RCC 7860 (cell line): ENCODE measurements around the gene ZNF557.
"Not testable (repeated sequence)": the region's sequence is repeated elsewhere in the genome, so short reads cannot be mapped to it uniquely, and the experiment has no call there.

Source experiments
- DNase-seq: peaks from one replicate; pipeline ENCODE4 v3.0.0-alpha.2; 2015; ENCODE audit warnings: low spot score
- FAIRE-seq: peaks from 2 replicates; lab custom pipeline; 2012; peaks lifted over from hg19 to GRCh38; lab: Jason Lieb, UNC

The ZNF557 gene

GRCh38 chr19:7069042-7069903 is at the start of gene ZNF557:
Gene ZNF557 (plus strand): TSS chr19:7069703. CDS start chr19:7075075, 5,372 bp downstream.
- peak; percentile 84 for DNase-seq
- peak; percentile 40 for FAIRE-seq

- DNase-seq, FAIRE-seq: not testable (repeated sequence)
Observed at GRCh38 chr19:7021331-7021730, 48.2 kb upstream of the ZNF557 start, which contains the start of gene MBD3L2B. Gene MBD3L2B (minus strand): TSS chr19:7021431. CDS start chr19:7021397, 34 bp downstream.

- DNase-seq, FAIRE-seq: not testable (repeated sequence)
Observed at GRCh38 chr19:7028790-7029189, 40.7 kb upstream of the ZNF557 start.

GRCh38 chr19:7030278-7030677 is 39.2 kb upstream of the ZNF557 start, which contains the start of gene MBD3L5:
Gene MBD3L5 (plus strand): TSS chr19:7030578. CDS start chr19:7030612, 34 bp downstream.
- not testable (repeated sequence) for DNase-seq, FAIRE-seq

GRCh38 chr19:7040079-7040478 is 29.4 kb upstream of the ZNF557 start, which contains the start of gene MBD3L4:
Gene MBD3L4 (minus strand): TSS chr19:7040179. CDS start chr19:7040144, 35 bp downstream.
- FAIRE-seq, DNase-seq: not testable (repeated sequence)

- not testable (repeated sequence) for FAIRE-seq
Observed at GRCh38 chr19:7041563-7041962, 27.9 kb upstream of the ZNF557 start.

GRCh38 chr19:7049021-7049420 is 20.5 kb upstream of the ZNF557 start, which contains the start of gene MBD3L2:
Gene MBD3L2 (plus strand): TSS chr19:7049321. CDS start chr19:7049374, 53 bp downstream.
- not testable (repeated sequence) for FAIRE-seq

More at GRCh38 chr19:7041563-7041962, 27.9 kb upstream of the ZNF557 start:
- DNase-seq = not testable (repeated sequence)

GRCh38 chr19:7051421-7051820 is 18.1 kb upstream of the ZNF557 start:
- not testable (repeated sequence) for FAIRE-seq, DNase-seq

More at GRCh38 chr19:7049021-7049420, 20.5 kb upstream of the ZNF557 start, which contains the start of gene MBD3L2:
- DNase-seq = not testable (repeated sequence)

GRCh38 chr19:7052896-7053295 is 16.6 kb upstream of the ZNF557 start:
- not testable (repeated sequence) for FAIRE-seq, DNase-seq

GRCh38 chr19:7054635-7055368 is 14.7 kb upstream of the ZNF557 start:
- not testable (repeated sequence) for FAIRE-seq, DNase-seq

- not testable (repeated sequence) for FAIRE-seq, DNase-seq
Observed at GRCh38 chr19:7055679-7056078, 13.8 kb upstream of the ZNF557 start.

- not testable (repeated sequence) for DNase-seq, FAIRE-seq
Observed at GRCh38 chr19:7056371-7056770, 13.1 kb upstream of the ZNF557 start.

GRCh38 chr19:7058576-7058975 is 10.9 kb upstream of the ZNF557 start, which contains the start of gene MBD3L3:
Gene MBD3L3 (minus strand): TSS chr19:7058676. CDS start chr19:7058605, 71 bp downstream.
- DNase-seq, FAIRE-seq: not testable (repeated sequence)

GRCh38 chr19:7059977-7060376 is 9.5 kb upstream of the ZNF557 start:
- not testable (repeated sequence) for FAIRE-seq, DNase-seq

- FAIRE-seq = no peak
- no peak for DNase-seq
Observed at GRCh38 chr19:7063339-7063738, 6.2 kb upstream of the ZNF557 start.

GRCh38 chr19:7063764-7064418 is 5.6 kb upstream of the ZNF557 start:
- FAIRE-seq = no peak
- no peak for DNase-seq

- not testable (repeated sequence) for FAIRE-seq, DNase-seq
Observed at GRCh38 chr19:7067122-7067521, 2.4 kb upstream of the ZNF557 start.

GRCh38 chr19:7067716-7068115 is 1.8 kb upstream of the ZNF557 start:
- FAIRE-seq (no peak), DNase-seq (no peak)

GRCh38 chr19:7068599-7068998 is 904 bp upstream of the ZNF557 start:
- no peak for FAIRE-seq
- DNase-seq = no peak

GRCh38 chr19:7069904-7070226 is 362 bp downstream of the ZNF557 start:
- FAIRE-seq (no peak), DNase-seq (no peak)
